ENCODE data around the gene TNRC6C.
A peak's percentile ranks its signal among the peaks of the same experiment; 100 is the strongest.
"Not testable (repeated sequence)": the region's sequence is repeated elsewhere in the genome, so short reads cannot be mapped to it uniquely, and the experiment has no call there.

Gene TNRC6C

GRCh38 chr17:78135858-78136500 lies 177.5 kb downstream of the TNRC6C start:
- CTCF ChIA-PET: interaction anchor here (0.8 to 6.2 kb wide), 14 partner anchors 8 to 286 kb away, joined by 3 to 48 read pairs (median 10); partner anchors contain the start of genes SYNGR2 and TMC6
- POLR2A ChIA-PET: interaction anchor here (0.5 to 0.6 kb wide), 2 partner anchors 30 to 52 kb away, joined by 3 to 7 read pairs; no protein-coding TSS in a partner anchor
- TF ChIP-seq, protein P1, sequence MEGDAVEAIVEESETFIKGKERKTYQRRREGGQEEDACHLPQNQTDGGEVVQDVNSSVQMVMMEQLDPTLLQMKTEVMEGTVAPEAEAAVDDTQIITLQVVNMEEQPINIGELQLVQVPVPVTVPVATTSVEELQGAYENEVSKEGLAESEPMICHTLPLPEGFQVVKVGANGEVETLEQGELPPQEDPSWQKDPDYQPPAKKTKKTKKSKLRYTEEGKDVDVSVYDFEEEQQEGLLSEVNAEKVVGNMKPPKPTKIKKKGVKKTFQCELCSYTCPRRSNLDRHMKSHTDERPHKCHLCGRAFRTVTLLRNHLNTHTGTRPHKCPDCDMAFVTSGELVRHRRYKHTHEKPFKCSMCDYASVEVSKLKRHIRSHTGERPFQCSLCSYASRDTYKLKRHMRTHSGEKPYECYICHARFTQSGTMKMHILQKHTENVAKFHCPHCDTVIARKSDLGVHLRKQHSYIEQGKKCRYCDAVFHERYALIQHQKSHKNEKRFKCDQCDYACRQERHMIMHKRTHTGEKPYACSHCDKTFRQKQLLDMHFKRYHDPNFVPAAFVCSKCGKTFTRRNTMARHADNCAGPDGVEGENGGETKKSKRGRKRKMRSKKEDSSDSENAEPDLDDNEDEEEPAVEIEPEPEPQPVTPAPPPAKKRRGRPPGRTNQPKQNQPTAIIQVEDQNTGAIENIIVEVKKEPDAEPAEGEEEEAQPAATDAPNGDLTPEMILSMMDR (IDR thresholded peaks at IDR 0.05; ENCODE audit: control extremely low read depth, extremely low read depth, low read depth, missing control alignments): no peak
- DNase-seq (ENCODE audit: extremely low spot score): no peak

DNA sequence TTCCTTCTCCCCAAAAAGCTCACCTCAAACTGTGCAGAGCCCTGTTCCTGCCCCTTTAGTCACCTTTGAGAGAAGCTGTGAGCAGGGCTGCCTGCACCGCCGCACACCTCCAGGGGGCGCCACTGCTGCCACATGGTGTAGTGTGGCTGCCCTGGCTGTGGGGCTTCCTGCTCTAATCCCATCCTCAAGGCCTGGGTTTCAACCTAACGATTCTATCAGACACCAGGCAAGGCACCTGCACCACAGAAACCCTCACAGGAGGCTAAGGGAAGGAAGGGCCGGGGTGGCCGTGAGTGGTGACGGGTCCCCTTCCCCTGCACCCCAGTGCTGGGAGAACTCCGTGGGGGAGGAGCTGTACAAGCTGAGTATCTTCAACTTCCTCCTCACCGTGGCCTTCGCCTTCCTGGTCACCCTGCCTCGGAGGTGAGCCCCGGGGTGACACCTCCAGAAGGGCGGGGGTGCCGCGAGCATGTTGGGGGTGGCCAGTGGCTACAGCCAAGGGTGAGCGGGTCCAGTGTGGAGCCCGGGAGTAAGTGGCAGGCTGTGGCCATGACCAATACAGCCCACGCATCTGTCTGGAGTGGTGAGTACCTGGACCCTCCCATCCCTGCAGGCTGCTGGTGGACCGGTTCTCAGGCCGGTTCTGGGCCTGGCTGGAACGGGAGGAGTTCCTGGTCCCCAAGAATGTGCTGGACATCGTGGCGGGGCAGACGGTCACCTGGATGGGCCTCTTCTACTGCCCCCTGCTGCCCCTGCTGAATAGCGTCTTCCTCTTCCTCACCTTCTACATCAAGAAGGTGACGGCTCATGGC lies 179.1 kb downstream of the TNRC6C start:
- CTCF ChIA-PET: interaction anchor here (0.7 to 6.2 kb wide), 20 partner anchors 9 to 244 kb away, joined by 3 to 48 read pairs (median 4); partner anchors contain the start of genes C17orf99 and TMC6
- POLR2A ChIA-PET: interaction anchor here (1.0 kb wide), 1 partner anchor 38 kb away, joined by 4 read pairs; no protein-coding TSS in a partner anchor
- DNase-seq (ENCODE audit: extremely low spot score): no peak
- TF ChIP-seq, protein P1 (IDR thresholded peaks at IDR 0.05; ENCODE audit: control extremely low read depth, extremely low read depth, low read depth, missing control alignments): peak; percentile 67

GRCh38 chr17:78138204-78139060 lies 179.9 kb downstream of the TNRC6C start:
- POLR2A ChIA-PET: interaction anchor here (1.0 kb wide), 1 partner anchor 37 kb away, joined by 4 read pairs; no protein-coding TSS in a partner anchor
- TF ChIP-seq, protein P1 (IDR thresholded peaks at IDR 0.05; ENCODE audit: control extremely low read depth, extremely low read depth, low read depth, missing control alignments): no peak
- CTCF ChIA-PET: interaction anchor here (0.7 to 6.2 kb wide), 15 partner anchors 8 to 243 kb away, joined by 3 to 48 read pairs (median 4); partner anchors contain the start of genes C17orf99 and TMC6
- no peak for DNase-seq (ENCODE audit: extremely low spot score)

DNA sequence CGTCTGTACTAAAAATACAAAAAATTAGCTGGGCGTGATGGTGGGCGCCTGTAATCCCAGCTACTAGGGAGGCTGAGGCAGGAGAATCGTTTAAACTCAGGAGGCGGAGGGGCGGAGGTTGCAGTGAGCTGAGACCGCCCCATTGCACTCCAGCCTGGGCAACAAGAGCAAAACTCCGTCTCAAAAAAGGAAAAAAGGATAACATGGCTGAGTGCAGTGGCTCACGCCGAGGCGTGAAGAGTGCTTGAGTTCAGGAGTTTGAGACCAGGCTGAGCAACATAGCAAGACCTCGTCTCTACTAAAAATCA lies 181.3 kb downstream of the TNRC6C start:
- not testable (repeated sequence) for DNase-seq (ENCODE audit: extremely low spot score)
- POLR2A ChIA-PET: interaction anchor here (0.5 to 1.2 kb wide), 3 partner anchors 9 to 122 kb away, joined by 3 to 4 read pairs (median 4); partner anchors contain the start of gene TMC8
- CTCF ChIA-PET: interaction anchor here (1.0 to 4.0 kb wide), 4 partner anchors 13 to 111 kb away, joined by 4 to 14 read pairs (median 6); no protein-coding TSS in a partner anchor

DNA sequence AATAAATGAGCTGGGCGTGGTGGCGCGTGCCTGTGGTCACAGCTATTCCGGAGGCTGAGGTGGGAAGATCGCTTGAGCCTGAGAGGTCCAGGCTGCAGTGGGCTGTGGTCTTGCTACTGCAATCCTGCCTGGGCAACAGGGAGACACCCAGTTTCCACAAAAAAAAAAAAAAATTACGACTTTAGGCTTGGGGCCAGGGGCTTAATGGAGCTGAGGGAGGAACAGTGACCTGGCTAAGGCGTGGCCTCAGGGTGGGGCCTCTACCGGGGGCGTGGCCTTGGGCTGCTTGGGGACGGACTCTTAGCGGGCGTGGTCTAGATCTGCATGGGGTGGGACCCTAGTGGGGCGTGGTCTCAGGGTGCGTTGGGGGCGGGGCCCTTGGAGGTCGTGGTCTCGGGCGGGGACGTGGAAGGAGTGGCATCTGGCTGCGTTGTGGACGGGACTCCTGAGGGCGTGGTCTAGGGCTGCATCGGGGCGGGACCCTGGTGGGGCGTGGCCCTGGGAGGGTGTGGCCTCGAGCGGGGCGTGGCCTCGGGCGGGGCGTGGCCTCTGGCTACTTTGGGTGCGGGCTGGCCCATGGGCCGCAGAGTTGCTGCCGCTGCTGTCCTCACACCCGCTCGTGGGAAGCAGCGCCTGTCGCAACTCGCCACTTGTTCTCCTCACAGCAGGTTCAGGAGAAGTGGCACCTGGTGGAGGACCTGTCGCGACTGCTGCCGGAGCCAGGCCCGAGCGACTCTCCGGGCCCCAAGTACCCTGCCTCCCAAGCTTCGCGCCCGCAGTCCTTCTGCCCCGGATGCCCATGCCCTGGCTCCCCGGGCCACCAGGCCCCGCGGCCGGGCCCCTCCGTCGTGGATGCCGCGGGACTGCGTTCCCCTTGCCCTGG lies 181.9 kb downstream of the TNRC6C start:
- CTCF ChIA-PET: interaction anchor here (1.0 to 4.0 kb wide), 5 partner anchors 12 to 111 kb away, joined by 3 to 14 read pairs (median 4); no protein-coding TSS in a partner anchor
- peak; percentile 97 for DNase-seq (ENCODE audit: extremely low spot score)
- POLR2A ChIA-PET: interaction anchor here (0.5 to 1.2 kb wide), 5 partner anchors 10 to 672 kb away, joined by 3 to 4 read pairs (median 4); partner anchors contain the start of gene TMC8
- TF ChIP-seq, protein P1 (IDR thresholded peaks at IDR 0.05; ENCODE audit: control extremely low read depth, extremely low read depth, low read depth, missing control alignments): no peak
